ENCODE results near the gene DUS4L. TPM values are rescaled to one million over a fixed set of nuclear protein-coding genes. Genes with fewer than 3 reads are reported as not detected.

Gene DUS4L
- total RNA-seq, 1 experiment from 2014 or later: 22.0 TPM

- Histone ChIP-seq H2AFZ (no peak overlapping the region), H3K36me3 (ENCODE audit: low read depth) (peaks cover 6% of the 10 kb centered on the region; the same call in 1 of the 2 replicates), H3K27me3 (ENCODE audit: insufficient read depth, low read depth) (no peaks in the 10 kb centered on the region), H3K4me1 (replicated peaks; ENCODE audit: insufficient read depth) (peaks cover 20% of the 10 kb centered on the region), H3K9me2 (ENCODE audit: insufficient read depth) (no peaks in the 10 kb centered on the region), H3K27ac (no peak overlapping the region), H3K4me3 (no peak overlapping the region), H3K4me2 (no peak overlapping the region), H3F3A (ENCODE audit: insufficient read depth, low read depth) (peaks cover 10% of the 10 kb centered on the region; the same call in 1 of the 2 replicates), H3K9me3 (ENCODE audit: insufficient read depth, low read depth) (no peaks in the 10 kb centered on the region), H3K79me2 (ENCODE audit: low read depth) (no peaks in the 10 kb centered on the region), H4K20me1 (ENCODE audit: insufficient read depth) (no peaks in the 10 kb centered on the region)
- no peak for DNase-seq
- no TSS peak for BruUV-seq (replicated peaks)
- ChIA-PET CTCF (no interaction called here), POLR2A (ENCODE audit: unreplicated experiment) (interaction anchor here (0.6 kb wide), 1 partner anchor 28 kb away, joined by 5 read pairs; no protein-coding TSS in a partner anchor)
- TF ChIP-seq EZH2 (IDR thresholded peaks at IDR 0.05; ENCODE audit: low read depth): no peak
- no peak for TF ChIP-seq CTCF (conservative IDR thresholded peaks at IDR 0.05)
- intact Hi-C loops (cut with micrococcal nuclease; ENCODE audit: unreplicated experiment): no loop called here
Measured at GRCh38 chr7:107622894-107623293, 59.1 kb downstream of the DUS4L start.

GRCh38 chr7:107627002-107627401, 63.2 kb downstream of the DUS4L start:
- H4K20me1 ChIP-seq (ENCODE audit: insufficient read depth): no peaks in the 10 kb centered on the region
- H3K4me2 ChIP-seq: no peak overlapping the region
- no peak for DNase-seq
- CTCF ChIA-PET: no interaction called here
- intact Hi-C loops (cut with micrococcal nuclease; ENCODE audit: unreplicated experiment): no loop called here
- H3K36me3 ChIP-seq (ENCODE audit: low read depth): no peaks in the 10 kb centered on the region
- H3K4me3 ChIP-seq: no peak overlapping the region
- POLR2A ChIA-PET (ENCODE audit: unreplicated experiment): interaction anchor here (0.6 kb wide), 1 partner anchor 455 kb away, joined by 3 read pairs; no protein-coding TSS in a partner anchor
- H3K4me1 ChIP-seq (replicated peaks; ENCODE audit: insufficient read depth): peaks cover 15% of the 10 kb centered on the region
- no peaks in the 10 kb centered on the region for H3K27me3 ChIP-seq (ENCODE audit: insufficient read depth, low read depth)
- H3K9me3 ChIP-seq (ENCODE audit: insufficient read depth, low read depth): no peaks in the 10 kb centered on the region
- TF ChIP-seq CTCF (conservative IDR thresholded peaks at IDR 0.05) (no peak), EZH2 (IDR thresholded peaks at IDR 0.05; ENCODE audit: low read depth) (no peak)
- H3K27ac ChIP-seq: no peak overlapping the region
- H3K79me2 ChIP-seq (ENCODE audit: low read depth): no peaks in the 10 kb centered on the region
- H2AFZ ChIP-seq: no peak overlapping the region
- H3K9me2 ChIP-seq (ENCODE audit: insufficient read depth): no peaks in the 10 kb centered on the region
- H3F3A ChIP-seq (ENCODE audit: insufficient read depth, low read depth): peaks cover 9% of the 10 kb centered on the region; the same call in 1 of the 2 replicates
- no TSS peak for BruUV-seq (replicated peaks)

Other genes with a start within 250 kb of the DUS4L start
- not detected in 2 replicates for gene GPR22, start 93.9 kb upstream of the DUS4L start, total RNA-seq (2021)
- gene COG5, start 51 bp upstream of the DUS4L start, total RNA-seq (2021): 32.3 and 43.5 TPM in 2 replicates
- 45.5 and 58.3 TPM in 2 replicates for gene BCAP29, start 16.3 kb downstream of the DUS4L start, total RNA-seq (2021)
- 0.80 and 1.7 TPM in 2 replicates for gene SLC26A4, start 96.9 kb downstream of the DUS4L start, total RNA-seq (2021)
- 24.5 and 31.3 TPM in 2 replicates for gene CBLL1, start 180.2 kb downstream of the DUS4L start, total RNA-seq (2021)
- not detected in 2 replicates for gene SLC26A3, start 239.3 kb downstream of the DUS4L start, total RNA-seq (2021)

Data from PC-9 (cell line).